GM12878 (cell line): ENCODE measurements around the gene NARF. TPM values are rescaled to one million over a fixed set of nuclear protein-coding genes. Genes with fewer than 3 reads are reported as not detected.

ENCODE experiments used
- ATAC-seq: fragments of 200-7000 bp; cut with Tn5 transposase; 3 replicates; pipeline ENCODE4 v1.9.1; 2020; ENCODE audit warnings: mild to moderate bottlenecking, moderate library complexity
- BruUV-seq: library from RNA; stranded (reverse); fragments of 400-500 nt; replicated peaks from 2 replicates; lab custom pipeline; 2021; lab: Mats Ljungman, UMichigan
- CTCF ChIA-PET: fragments of 300-600 bp; sonication (Branson Sonifier 250); formaldehyde crosslinking; extraction: SDS; loops from one replicate; lab custom pipeline; 2021; ENCODE audit warnings: inconsistent platforms; lab: Yijun Ruan, JAX
- POLR2A ChIA-PET: fragments of 350-600 bp; formaldehyde crosslinking; extraction: SDS; loops from one replicate; lab custom pipeline; 2021; ENCODE audit warnings: inconsistent platforms; lab: Charles Lee
- RAD21 ChIA-PET: fragments of 300-600 bp; sonication (Branson Sonifier 250); formaldehyde crosslinking; loops from one replicate; lab custom pipeline; 2023; ENCODE audit warnings: antibody characterized with exemption; ENCODE audit not compliant: unreplicated experiment; lab: Charles Lee
- SMC1A ChIA-PET: fragments of 300-600 bp; sonication (Branson Sonifier 250); formaldehyde crosslinking; loops from one replicate; lab custom pipeline; 2023; ENCODE audit not compliant: unreplicated experiment, uncharacterized antibody; lab: Charles Lee
- DNase-seq: peaks from one replicate; pipeline ENCODE4 v3.0.0-alpha.2; 2011; ENCODE audit warnings: low read depth, low spot score
- FAIRE-seq: peaks from 3 replicates; lab custom pipeline; 2011; peaks lifted over from hg19 to GRCh38; lab: Jason Lieb, UNC
- H2AFZ ChIP-seq: 2 replicates; pipeline ENCODE4 v1.6.0; 2011; ENCODE audit warnings: low read depth, low read length, control low read depth; ENCODE audit not compliant: control insufficient read depth
- H3K27ac ChIP-seq: 2 replicates; pipeline ENCODE4 v1.5.1; 2011; ENCODE audit warnings: control low read depth; ENCODE audit not compliant: control insufficient read depth, insufficient read depth
- H3K27me3 ChIP-seq, 2 experiments: replicated peaks in 1 of 2; 2 replicates each; pipeline versions ENCODE4 v1.6.0 to v1.6.1; 2011; ENCODE audit warnings: low read length in 1 of 2; ENCODE audit not compliant: control insufficient read depth in 2 of 2, insufficient read depth in 2 of 2
- H3K36me3 ChIP-seq, 2 experiments: 2 replicates each; pipeline ENCODE4 v1.5.1; 2011; ENCODE audit warnings: low read length in 1 of 2; ENCODE audit not compliant: control insufficient read depth in 2 of 2, insufficient read depth in 2 of 2
- H3K4me1 ChIP-seq: 2 replicates; pipeline ENCODE4 v1.6.1; 2011; ENCODE audit warnings: mild to moderate bottlenecking, low read length, moderate library complexity, mixed read lengths; ENCODE audit not compliant: control insufficient read depth, insufficient read depth
- H3K4me2 ChIP-seq: 2 replicates; pipeline ENCODE4 v1.6.0; 2011; ENCODE audit warnings: control low read depth; ENCODE audit not compliant: control insufficient read depth, insufficient read depth
- H3K4me3 ChIP-seq: fragments of 200-600 bp; sonication (generic); 2 replicates; pipeline ENCODE4 v1.5.1; 2016
- H3K79me2 ChIP-seq: 2 replicates; pipeline ENCODE4 v1.6.0; 2011; ENCODE audit warnings: low read length; ENCODE audit not compliant: control insufficient read depth, insufficient read depth
- H3K9ac ChIP-seq: 2 replicates; pipeline ENCODE4 v1.8.0; 2011; ENCODE audit warnings: low read length, control low read depth, mixed read lengths; ENCODE audit not compliant: control insufficient read depth, insufficient read depth
- H3K9me3 ChIP-seq: replicated peaks from 3 replicates; pipeline ENCODE4 v1.5.1; 2011; ENCODE audit warnings: mild to moderate bottlenecking, low read length; ENCODE audit not compliant: control insufficient read depth, insufficient read depth
- H4K20me1 ChIP-seq: 2 replicates; pipeline ENCODE4 v1.6.0; 2011; ENCODE audit not compliant: control insufficient read depth, insufficient read depth
- ATF2 ChIP-seq: IDR thresholded peaks from 2 replicates; pipeline ENCODE4 v1.6.1; 2012; ENCODE audit warnings: low read length, inconsistent platforms
- CBX3 ChIP-seq: fragments of 200-600 bp; sonication (generic); IDR thresholded peaks from 2 replicates; pipeline ENCODE4 v1.6.1; 2016; ENCODE audit warnings: low read depth, borderline replicate concordance
- GABPA ChIP-seq: IDR thresholded peaks from 2 replicates; pipeline ENCODE4 v1.6.1; 2014; ENCODE audit warnings: antibody characterized with exemption, low read depth, mild to moderate bottlenecking, inconsistent platforms
- KLF5 ChIP-seq: fragments of 450-650 bp; IDR thresholded peaks from 2 replicates; pipeline ENCODE4 v1.6.1; 2014; ENCODE audit warnings: mild to moderate bottlenecking; ENCODE audit not compliant: partially characterized antibody
- LARP7 ChIP-seq: fragments of 450-650 bp; IDR thresholded peaks from 2 replicates; pipeline ENCODE4 v1.6.1; 2017; ENCODE audit warnings: mild to moderate bottlenecking
- RBBP5 ChIP-seq: fragments of 200-600 bp; sonication (generic); conservative IDR thresholded peaks from 2 replicates; pipeline ENCODE4 v1.6.1; 2016
- TARDBP ChIP-seq: IDR thresholded peaks from 2 replicates; pipeline ENCODE4 v1.6.1; 2016; ENCODE audit warnings: borderline replicate concordance
- TBL1XR1 ChIP-seq: IDR thresholded peaks from 2 replicates; pipeline ENCODE4 v1.6.1; 2012; ENCODE audit warnings: low read depth, low read length, improper control_type of control experiment
- YBX1 ChIP-seq: fragments of 450-650 bp; IDR thresholded peaks from 2 replicates; pipeline ENCODE4 v1.6.1; 2016; ENCODE audit warnings: antibody characterized with exemption
- ZNF274 ChIP-seq: IDR thresholded peaks from one replicate; pipeline ENCODE4 v1.8.0; 2011; ENCODE audit not compliant: insufficient read length, insufficient read depth
- WGBS: methylation state at CpG from one replicate; pipeline ENCODE4 v1.1.6; 2016; ENCODE audit warnings: low lambda C conversion rate; ENCODE audit not compliant: insufficient replicate concordance, insufficient coverage; ENCODE audit errors: missing lambda C conversion rate; 5-methylcytosine and 5-hydroxymethylcytosine counted together
- in situ Hi-C: fragments of 300-500 bp; cut with MboI; formaldehyde crosslinking; loops from 9 replicates; pipeline ENCODE4 v1.14.3; 2018; ENCODE audit warnings: mixed read lengths
- intact Hi-C: fragments of 100-400 bp; cut with micrococcal nuclease; formaldehyde crosslinking; loops from one replicate; pipeline ENCODE4 v1.14.2; 2022; ENCODE audit not compliant: unreplicated experiment
- polyA plus RNA-seq, 11 experiments: library from polyadenylated mRNA; depleted of rRNA in 4 of 11; unstranded in 6 of 11; stranded (reverse) in 5 of 11; fragments of >200 nt; fragmentation: Nextera tagmentation in 4 of 11; fragmentation: Illumina TruSeq in 1 of 11; extraction: Ambion mirVana in 4 of 11; extraction: Trizol in 1 of 11; gene quantifications; 1 replicate in 1 of 11; 2 replicates in 10 of 11; pipeline versions ENCODE4 v1.2.1 to v1.2.3, GENCODE V29; 2011 to 2016; ENCODE audit warnings: inconsistent platforms in 2 of 11, missing spikeins in 2 of 11, low read depth in 1 of 11
- total RNA-seq, 4 experiments: library from RNA; depleted of rRNA in 3 of 4; stranded (reverse); fragments of >200 nt in 3 of 4; fragmentation: Illumina TruSeq in 1 of 4; extraction: Trizol in 1 of 4; gene quantifications; 2 replicates each; pipeline versions ENCODE4 v1.2.1 to v1.2.3, GENCODE V29; 2013 to 2021

The NARF gene
- total and polyA plus RNA-seq, 10 of the 15 experiments (the other 5 are each of a cell fraction or from before 2014, with no cell fraction given): 16.7 to 126 (median 47.5) TPM

- Histone ChIP-seq H3K9me3 (no peaks in the 10 kb centered on the region), H3K4me3 (no peak overlapping the region), H3K27ac (no peak overlapping the region), H3K4me2 (no peak overlapping the region), H3K4me1 (no peaks in the 10 kb centered on the region), H4K20me1 (0 out of 2 replicates have a peak, but pooled peaks cover 2% of the 10 kb centered on the region), H3K36me3 (peaks cover 15 to 16% of the 10 kb centered on the region in 2 experiments; a peak in 3 of 4 replicates), H2AFZ (no peak overlapping the region), H3K79me2 (no peaks in the 10 kb centered on the region; the same call in 1 of the 2 replicates), H3K9ac (no peak overlapping the region), H3K27me3 (no peaks in the 10 kb centered on the region)
- intact Hi-C loops (no loop called here), in situ Hi-C loops (no loop called here)
- no peak for TF ChIP-seq ZNF274
- no peak for TF ChIP-seq YBX1
- no peak for TF ChIP-seq CBX3
- TF ChIP-seq TBL1XR1: no peak
- TF ChIP-seq RBBP5: no peak
- no peak for TF ChIP-seq LARP7
- ChIA-PET RAD21 (no interaction called here), POLR2A (interaction anchor here (0.5 kb wide), 1 partner anchor 44 kb away, joined by 4 read pairs; no protein-coding TSS in a partner anchor), SMC1A (interaction anchor here (0.7 to 0.9 kb wide), 2 partner anchors 18 to 176 kb away, joined by 4 to 5 read pairs; no protein-coding TSS in a partner anchor), CTCF (interaction anchor here (1.3 kb wide), 1 partner anchor 80 kb away, joined by 4 read pairs; no protein-coding TSS in a partner anchor)
- WGBS: 92% methylated on average over 11 of the region's 11 CpGs
- DNase-seq: no peak
- no peak for ATAC-seq
- no peak for FAIRE-seq
- BruUV-seq: TSS peak; percentile 43
These were observed 15.9 kb downstream of the NARF start for GRCh38 chr17:82474223-82475010.

GRCh38 chr17:82475458-82475857 is 16.9 kb downstream of the NARF start:
- peaks cover 22 to 25% of the 10 kb centered on the region in 2 experiments; a peak in 3 of 4 replicates for H3K36me3 ChIP-seq
- H2AFZ ChIP-seq: no peak overlapping the region
- no peaks in the 10 kb centered on the region for H3K9me3 ChIP-seq
- ChIA-PET SMC1A (no interaction called here), RAD21 (no interaction called here), POLR2A (no interaction called here), CTCF (no interaction called here)
- no peak for TF ChIP-seq TARDBP
- no peak for TF ChIP-seq KLF5
- no peak for TF ChIP-seq GABPA
- TF ChIP-seq ATF2: no peak
- no peak for TF ChIP-seq CBX3
- no peak overlapping the region for H3K4me3 ChIP-seq
- no peak overlapping the region for H3K27ac ChIP-seq
- FAIRE-seq (no peak), ATAC-seq (no peak), DNase-seq (no peak)
- H4K20me1 ChIP-seq: 0 out of 2 replicates have a peak, but pooled peaks cover 2% of the 10 kb centered on the region
- H3K4me2 ChIP-seq: no peak overlapping the region
- no peaks in the 10 kb centered on the region for H3K4me1 ChIP-seq
- in situ Hi-C loops (no loop called here), intact Hi-C loops (no loop called here)
- H3K9ac ChIP-seq: no peak overlapping the region
- WGBS: 91% methylated on average over 7 of the region's 8 CpGs
- no TSS peak for BruUV-seq
- no peaks in the 10 kb centered on the region for H3K27me3 ChIP-seq
- H3K79me2 ChIP-seq: no peaks in the 10 kb centered on the region; the same call in 1 of the 2 replicates
